Renal cortical epithelial cell (primary cell): ENCODE data around the gene KRTAP4-4. TPM values are rescaled to one million over a fixed set of nuclear protein-coding genes. Genes with fewer than 3 reads are reported as not detected.
"Not testable (repeated sequence)": the region's sequence is repeated elsewhere in the genome, so short reads cannot be mapped to it uniquely, and the experiment has no call there.

Experiments used
- DNase-seq: peaks from one replicate; pipeline ENCODE4 v3.0.0-alpha.2; 2011; ENCODE audit warnings: low read depth
- total RNA-seq: library from RNA; depleted of rRNA; stranded (reverse); fragments of >200 nt; gene quantifications from 2 replicates; pipeline ENCODE4 v1.2.3, GENCODE V29; 2014

The KRTAP4-4 gene
- total RNA-seq, result not detected in 2 replicates

GRCh38 chr17:41160648-41161047 lies at the start of gene KRTAP4-4:
TSS of gene KRTAP4-4 (minus strand) at chr17:41160748. CDS start at chr17:41160691, 57 bp downstream.
- DNase-seq, result no peak

DNA sequence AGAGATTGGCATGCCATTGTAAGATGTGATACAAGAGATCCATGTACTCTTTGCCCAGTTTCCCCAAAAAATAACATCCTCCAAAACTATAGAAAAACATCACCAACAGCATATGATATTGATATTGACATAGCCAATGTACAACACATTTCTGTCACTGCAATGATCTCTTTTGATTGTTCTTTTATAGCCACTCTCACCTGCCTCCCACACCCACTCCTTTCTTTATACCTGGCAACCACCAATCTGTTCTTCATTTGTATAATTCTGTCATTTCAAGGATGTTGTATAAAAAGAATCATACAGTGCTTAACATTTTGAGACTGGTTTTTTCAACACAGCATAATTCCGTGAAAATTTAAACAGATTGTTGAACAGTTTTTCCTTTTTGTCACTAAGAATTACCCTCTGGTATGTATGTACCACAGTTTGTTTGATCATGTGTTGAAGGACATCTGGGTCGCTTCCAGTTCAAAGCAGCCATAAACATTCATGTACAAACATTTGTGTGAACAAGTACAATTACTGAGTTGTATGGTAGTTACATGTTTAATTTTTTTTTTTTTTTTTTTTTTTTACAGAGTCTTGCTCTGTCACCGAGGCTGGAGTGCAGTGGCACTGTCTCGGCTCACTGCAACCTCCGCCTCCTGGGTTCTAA lies 39.0 kb upstream of the KRTAP4-4 start:
- no peak for DNase-seq

- DNase-seq, result no peak
These were observed 35.5 kb upstream of the KRTAP4-4 start for GRCh38 chr17:41196068-41196467.

GRCh38 chr17:41190328-41190727 lies 29.8 kb upstream of the KRTAP4-4 start:
- no peak for DNase-seq

- not testable (repeated sequence) for DNase-seq
These were observed 29.3 kb upstream of the KRTAP4-4 start, which contains the start of gene KRTAP9-1 for GRCh38 chr17:41189837-41190318. TSS of gene KRTAP9-1 (plus strand) at chr17:41189887. CDS start at chr17:41189887, 0 bp downstream.

- no peak for DNase-seq
These were observed 26.3 kb upstream of the KRTAP4-4 start for GRCh38 chr17:41186872-41187271.

GRCh38 chr17:41185001-41185400 lies 24.5 kb upstream of the KRTAP4-4 start:
- DNase-seq, result no peak

- DNase-seq, result no peak
These were observed 24.0 kb upstream of the KRTAP4-4 start, which contains the start of gene KRTAP4-1 for GRCh38 chr17:41184480-41184961. TSS of gene KRTAP4-1 (minus strand) at chr17:41184911. CDS start at chr17:41184854, 57 bp downstream.

GRCh38 chr17:41178843-41179616 lies 18.5 kb upstream of the KRTAP4-4 start:
- peak; percentile 15 for DNase-seq

GRCh38 chr17:41178341-41178740 lies 17.8 kb upstream of the KRTAP4-4 start:
- peak; percentile 70 for DNase-seq

GRCh38 chr17:41177727-41178271 lies 17.3 kb upstream of the KRTAP4-4 start, which contains the start of gene KRTAP4-2:
TSS of gene KRTAP4-2 (minus strand) at chr17:41178221. CDS start at chr17:41178164, 57 bp downstream.
- no peak for DNase-seq

- DNase-seq, result no peak
These were observed 16.3 kb upstream of the KRTAP4-4 start for GRCh38 chr17:41176744-41177387.

DNA sequence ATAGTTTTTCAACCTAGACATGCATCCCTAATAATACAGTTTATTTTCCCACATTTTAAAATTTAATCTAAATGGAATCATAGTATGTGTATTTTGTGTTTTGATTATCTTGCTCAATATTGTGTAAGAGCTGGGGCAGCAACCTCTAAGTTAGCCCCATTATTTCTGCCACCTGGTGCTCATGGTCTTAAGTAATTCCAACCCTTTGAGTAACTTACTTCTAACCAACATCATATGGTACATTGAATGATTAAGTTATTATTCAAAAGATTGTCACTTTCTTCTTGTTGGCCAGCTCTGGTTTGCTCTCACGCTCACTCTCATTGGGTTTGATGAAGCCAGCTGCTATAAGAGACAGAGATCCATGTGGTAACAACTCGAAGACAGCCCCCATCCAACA lies 11.3 kb upstream of the KRTAP4-4 start:
- DNase-seq, result peak; percentile 4

GRCh38 chr17:41168121-41168520 lies 7.6 kb upstream of the KRTAP4-4 start, which contains the start of gene KRTAP4-3:
TSS of gene KRTAP4-3 (minus strand) at chr17:41168221. CDS start at chr17:41168172, 49 bp downstream.
- no peak for DNase-seq

DNA sequence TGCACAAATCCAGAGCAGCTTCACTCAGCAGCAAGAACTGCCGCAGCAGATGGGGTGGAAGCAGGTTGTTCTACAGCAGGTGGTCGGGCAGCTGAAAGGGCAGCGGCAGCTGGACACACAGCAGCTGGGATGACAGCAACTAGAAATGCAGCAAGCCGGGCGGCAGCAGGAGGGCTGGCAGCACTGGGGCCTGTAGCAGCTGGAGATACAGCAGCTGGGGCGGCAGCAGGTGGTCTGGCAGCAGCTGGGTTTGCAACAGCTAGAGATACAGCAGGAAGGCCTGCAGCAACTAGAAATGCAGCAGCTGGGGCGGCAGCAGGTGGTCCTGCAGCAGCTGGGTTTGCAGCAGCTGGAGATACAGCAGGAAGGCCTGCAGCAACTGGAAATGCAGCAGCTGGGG lies 7.0 kb upstream of the KRTAP4-4 start:
- no peak for DNase-seq

- no peak for DNase-seq
These were observed 3.3 kb upstream of the KRTAP4-4 start for GRCh38 chr17:41163828-41164227.

DNA sequence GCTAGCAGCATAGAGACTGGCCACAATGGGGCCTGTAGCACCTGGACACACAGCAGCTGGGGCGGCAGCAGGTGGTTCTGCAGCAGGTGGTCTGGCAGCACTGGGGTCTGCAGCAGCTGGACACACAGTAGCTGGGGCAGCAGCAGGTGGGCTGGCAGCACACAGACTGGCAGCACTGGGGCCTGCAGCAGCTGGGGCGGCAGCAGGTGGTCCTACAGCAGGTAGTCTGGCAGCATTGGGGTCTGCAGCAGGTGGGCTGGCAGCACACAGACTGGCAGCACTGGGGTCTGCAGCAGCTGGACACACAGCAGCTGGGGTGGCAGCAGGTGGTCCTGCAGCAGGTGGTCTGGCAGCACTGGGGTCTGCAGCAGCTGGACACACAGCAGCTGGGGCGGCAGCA lies 358 bp downstream of the KRTAP4-4 start:
- DNase-seq, result not testable (repeated sequence)

DNA sequence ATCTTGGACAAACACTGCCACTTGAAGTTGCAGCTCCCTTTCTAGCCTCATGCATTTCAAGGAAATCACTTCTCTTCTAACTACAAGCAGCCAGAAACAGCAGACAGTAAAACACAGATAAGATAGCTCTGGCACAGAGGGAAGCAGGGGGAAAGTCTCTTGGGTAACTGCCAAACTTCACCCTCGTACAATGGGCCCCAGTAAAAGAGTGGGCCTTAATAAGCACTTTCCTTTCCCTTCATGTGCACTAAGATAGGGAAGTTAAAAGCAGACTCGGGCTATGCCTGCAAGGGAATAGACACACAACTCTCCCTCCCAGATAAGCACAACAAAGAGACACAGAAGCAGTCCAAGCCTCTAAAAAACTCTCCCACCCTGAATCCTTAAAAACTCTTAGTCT lies 6.7 kb downstream of the KRTAP4-4 start:
- no peak for DNase-seq

GRCh38 chr17:41151525-41151924 lies 9.0 kb downstream of the KRTAP4-4 start:
- DNase-seq, result no peak

DNA sequence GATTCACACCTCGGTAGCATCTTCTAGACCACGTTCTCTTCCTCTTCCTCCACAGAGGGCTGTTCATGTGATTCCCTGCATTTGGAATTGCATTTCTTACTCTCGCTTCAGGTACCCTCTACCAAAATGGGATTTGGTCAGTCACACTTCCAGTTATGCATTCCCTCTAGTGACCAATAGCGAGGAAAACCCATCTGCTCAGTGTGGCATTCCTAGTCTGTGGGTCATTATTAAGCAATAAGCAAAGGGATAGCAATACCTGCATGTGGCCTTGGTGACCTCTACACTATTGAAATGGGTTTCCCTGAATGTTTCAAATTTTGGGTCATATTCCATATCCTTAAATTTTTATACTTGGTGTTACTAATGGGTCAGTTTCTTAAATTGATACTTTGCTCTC lies 10.5 kb downstream of the KRTAP4-4 start:
- no peak for DNase-seq

DNA sequence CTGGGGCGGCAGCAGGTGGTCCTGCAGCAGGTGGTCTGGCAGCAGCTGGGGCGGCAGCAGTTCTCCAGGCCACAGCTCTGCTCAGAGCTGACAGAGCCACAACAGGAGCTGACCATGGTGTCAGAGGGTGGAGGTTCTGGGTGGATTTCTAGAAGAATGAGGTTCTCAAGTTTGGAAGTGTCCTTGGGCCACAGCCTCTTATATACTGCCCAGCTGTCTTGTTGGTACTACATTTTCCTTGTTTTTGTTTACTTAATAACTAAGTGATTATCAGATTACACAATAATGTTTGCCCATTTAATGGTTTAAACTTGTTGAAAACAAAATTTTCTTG lies 10.9 kb downstream of the KRTAP4-4 start, which contains the start of gene KRTAP4-5:
Gene KRTAP4-5, minus strand, starts transcription at position 174 of the 334 bp plus-strand sequence. Its CDS starts 58 bp downstream, at position 116.
- DNase-seq, result no peak
